Transverse colon (tissue), 4 donors: ENCODE measurements around the gene SESN3. TPM values are rescaled to one million over a fixed set of nuclear protein-coding genes. Genes with fewer than 3 reads are reported as not detected.
"Not testable (repeated sequence)": the region's sequence is repeated elsewhere in the genome, so short reads cannot be mapped to it uniquely, and the experiment has no call there.

Experiments used
- DNase-seq: peaks from one replicate; pipeline ENCODE4 v3.0.0-alpha.2; 2019
- H3K27ac ChIP-seq, 4 donors: fragments of 200-600 bp; sonication (generic); 2 replicates each; pipeline ENCODE4 v1.5.1; 2016 to 2018; ENCODE audit warnings: inconsistent platforms in 4 of 4
- H3K27me3 ChIP-seq: fragments of 200-600 bp; sonication (generic); 2 replicates; pipeline ENCODE4 v1.5.1; 2017; ENCODE audit warnings: inconsistent platforms
- H3K36me3 ChIP-seq, 4 donors: fragments of 200-600 bp; sonication (generic); 2 replicates each; pipeline ENCODE4 v1.5.1; 2017 to 2019; ENCODE audit warnings: inconsistent platforms in 4 of 4
- H3K4me1 ChIP-seq, 4 donors: fragments of 200-600 bp; sonication (generic); 2 replicates each; pipeline ENCODE4 v1.5.1; 2017 to 2020; ENCODE audit warnings: inconsistent platforms in 4 of 4
- H3K4me3 ChIP-seq, 4 donors: fragments of 200-600 bp; sonication (generic); 1 replicate in 1 of 4; 2 replicates in 3 of 4; pipeline versions ENCODE4 v1.5.1 to v1.6.1; 2017 to 2019; ENCODE audit warnings: inconsistent platforms in 4 of 4
- H3K9me3 ChIP-seq, 2 donors: fragments of 200-600 bp; sonication (generic); 2 replicates each; pipeline ENCODE4 v1.5.1; 2017 to 2019; ENCODE audit warnings: inconsistent platforms in 2 of 2
- CTCF ChIP-seq, 5 experiments: fragments of 200-600 bp in 3 of 5; fragments of 450-650 bp in 2 of 5; sonication (generic) in 3 of 5; IDR thresholded peaks; 1 replicate in 2 of 5; 2 replicates in 3 of 5; pipeline ENCODE4 v1.5.1; 2016 to 2017; ENCODE audit warnings: antibody characterized with exemption in 5 of 5, inconsistent platforms in 3 of 5, mild to moderate bottlenecking in 2 of 5, moderate library complexity in 1 of 5
- EP300 ChIP-seq: sonication (generic); formaldehyde crosslinking; IDR thresholded peaks from one replicate; pipeline ENCODE4 v1.6.1; 2017; ENCODE audit warnings: antibody characterized with exemption, low read depth
- POLR2A ChIP-seq: fragments of 450-650 bp; IDR thresholded peaks from one replicate; pipeline ENCODE4 v1.6.1; 2016; ENCODE audit warnings: antibody characterized with exemption, mild to moderate bottlenecking, moderate library complexity
- POLR2AphosphoS5 ChIP-seq, 3 donors: sonication (generic); formaldehyde crosslinking; IDR thresholded peaks; one replicate each; pipeline ENCODE4 v1.6.1; 2016; ENCODE audit warnings: antibody characterized with exemption in 3 of 3
- WGBS, 2 donors: methylation state at CpG; one replicate each; pipeline ENCODE4 v1.1.5; 2018; ENCODE audit warnings: low coverage in 1 of 2; 5-methylcytosine and 5-hydroxymethylcytosine counted together
- in situ Hi-C, 4 donors: fragments of 200-750 bp; cut with MboI; loops; one replicate each; pipeline versions ENCODE4 v1.15.0 to v1.15.1; 2017; ENCODE audit warnings: low sequenced_read_pairs in 3 of 4, low pct_ligation_motif_present in 1 of 4, low pct_unique_long_range_greater_than_20kb in 1 of 4
- intact Hi-C: fragments of 100-400 bp; cut with DNase I; formaldehyde crosslinking; loops from one replicate; pipeline ENCODE4 v1.15.1; 2023; ENCODE audit warnings: low total_unique reads
- total RNA-seq, 4 donors: library from RNA; depleted of rRNA; stranded (reverse); fragments of >200 nt; gene quantifications; one replicate each; pipeline ENCODE4 v1.1.0, GENCODE V29; 2016

SESN3 gene
- total RNA-seq, 4 donors from 2014 or later, result 3.4 to 16.8 (median 11.0) TPM

GRCh38 chr11:95254131-95254704, 23.2 kb upstream of the SESN3 start:
- peaks cover 7 to 20% (median 15%) of the 10 kb centered on the region in 4 donors for H3K4me1 ChIP-seq
- H3K36me3 ChIP-seq, result no peaks in the 10 kb centered on the region
- in situ Hi-C loops (no loop called here), intact Hi-C loops (no loop called here)
- 0 to 1% methylated on average over 2 to 8 of the region's 8 CpGs for WGBS, 2 donors
- peak overlapping the region; percentile 49 to 62 (median 62) for H3K27ac ChIP-seq
- no peaks in the 10 kb centered on the region for H3K9me3 ChIP-seq
- peak; percentile 84 for DNase-seq
- H3K27me3 ChIP-seq, result no peaks in the 10 kb centered on the region
- TF ChIP-seq CTCF (IDR thresholded peaks at IDR 0.05) (no peak), POLR2AphosphoS5 (IDR thresholded peaks at IDR 0.05) (peak; percentile 60 to 75 (median 64))
- peak overlapping the region in 2 of 4 donors; percentile 16 to 27 for H3K4me3 ChIP-seq

- intact Hi-C loops (no loop called here), in situ Hi-C loops (no loop called here)
- TF ChIP-seq CTCF (IDR thresholded peaks at IDR 0.05) (no peak), POLR2A (no peak), POLR2AphosphoS5 (IDR thresholded peaks at IDR 0.05) (no peak), EP300 (no peak)
- H3K36me3 ChIP-seq, result no peaks in the 10 kb centered on the region
- WGBS, 2 donors, result 75 to 93% methylated on average over 2 of the region's 2 CpGs
- H3K27me3 ChIP-seq, result no peaks in the 10 kb centered on the region
- DNase-seq, result no peak
- peaks cover 7 to 20% (median 15%) of the 10 kb centered on the region in 4 donors for H3K4me1 ChIP-seq
- no peak overlapping the region for H3K27ac ChIP-seq
- H3K4me3 ChIP-seq, result no peak overlapping the region
- H3K9me3 ChIP-seq, result no peaks in the 10 kb centered on the region
Observed at GRCh38 chr11:95253141-95253540, 22.1 kb upstream of the SESN3 start.

- Histone ChIP-seq H3K36me3 (no peaks in the 10 kb centered on the region), H3K9me3 (no peaks in the 10 kb centered on the region), H3K4me1 (peaks cover 7 to 20% (median 15%) of the 10 kb centered on the region in 4 donors), H3K27me3 (no peaks in the 10 kb centered on the region), H3K4me3 (no peak overlapping the region), H3K27ac (no peak overlapping the region)
- TF ChIP-seq POLR2A (no peak), POLR2AphosphoS5 (IDR thresholded peaks at IDR 0.05) (no peak), EP300 (no peak), CTCF (IDR thresholded peaks at IDR 0.05) (no peak)
- WGBS, 2 donors, result 55 to 80% methylated on average over 1 of the region's 1 CpG
- DNase-seq, result no peak
- intact Hi-C loops, result no loop called here
- in situ Hi-C loops, result no loop called here
Observed at GRCh38 chr11:95252586-95252985, 21.6 kb upstream of the SESN3 start.

GRCh38 chr11:95251896-95252295, 20.9 kb upstream of the SESN3 start:
- H3K4me3 ChIP-seq, H3K9me3 ChIP-seq, H3K27me3 ChIP-seq, H3K27ac ChIP-seq, intact Hi-C loops, in situ Hi-C loops, DNase-seq, H3K36me3 ChIP-seq: not testable (repeated sequence)
- WGBS, 2 donors, result 88 to 94% methylated on average over 6 of the region's 6 CpGs
- peaks cover 7 to 20% (median 15%) of the 10 kb centered on the region in 4 donors for H3K4me1 ChIP-seq
